ENCODE measurements around the gene SPINDOC. TPM values are rescaled to one million over a fixed set of nuclear protein-coding genes. Genes with fewer than 3 reads are reported as not detected.

SPINDOC gene
- polyA plus RNA-seq, 1 of the 3 experiments (the other 2 are of a cell fraction): 45.0 TPM

- TF ChIP-seq MXI1 (IDR thresholded peaks at IDR 0.05; ENCODE audit: low read depth, low read length) (no peak), RAD21 (IDR thresholded peaks at IDR 0.05; ENCODE audit: low read length) (no peak), TAF1 (IDR thresholded peaks at IDR 0.05; ENCODE audit: borderline replicate concordance, low read depth, low read length) (no peak), GABPA (IDR thresholded peaks at IDR 0.05; ENCODE audit: low read depth) (no peak), REST (IDR thresholded peaks at IDR 0.05; ENCODE audit: low read depth, low read length) (no peak), USF2 (IDR thresholded peaks at IDR 0.05; ENCODE audit: borderline replicate concordance, low read depth, low read length) (no peak), MAX (IDR thresholded peaks at IDR 0.05; ENCODE audit: low read depth) (no peak), RFX5 (IDR thresholded peaks at IDR 0.05; ENCODE audit: low read length) (no peak), EZH2phosphoT487 (IDR thresholded peaks at IDR 0.05; ENCODE audit: borderline replicate concordance, low read depth) (no peak)
- H2AFZ ChIP-seq (ENCODE audit: low read depth): no peak overlapping the region
- H3K27me3 ChIP-seq (ENCODE audit: insufficient read depth): no peaks in the 10 kb centered on the region
- 98% methylated on average over 2 of the region's 2 CpGs for WGBS (ENCODE audit: low lambda C conversion rate)
- H3K4me2 ChIP-seq: no peak overlapping the region
- H3K4me1 ChIP-seq (ENCODE audit: control insufficient read depth in 1 of 2, insufficient read depth in 2 of 2, low read depth in 1 of 2, low read length in 1 of 2): peaks cover 0 to 21% of the 10 kb centered on the region in 2 experiments; a peak in 1 of 4 replicates
- peaks cover under 1 to 4% of the 10 kb centered on the region in 2 experiments for H3K36me3 ChIP-seq (replicated peaks in 1 of 2; ENCODE audit: control insufficient read depth in 1 of 2, insufficient read depth in 2 of 2, low read length in 1 of 2)
- DNase-seq: no peak
- peaks cover 16% of the 10 kb centered on the region for H3F3A ChIP-seq (replicated peaks; ENCODE audit: insufficient read depth)
- H3K27ac ChIP-seq (ENCODE audit: low read depth in 2 of 2, low read length in 1 of 2): no peak overlapping the region
- H3K79me2 ChIP-seq (ENCODE audit: insufficient read depth): peaks cover 95% of the 10 kb centered on the region
- H3K9me2 ChIP-seq: no peaks in the 10 kb centered on the region
- CTCF ChIA-PET: interaction anchor here (0.9 kb wide), 1 partner anchor 12 kb away, joined by 4 read pairs; no protein-coding TSS in a partner anchor
- POLR2A ChIA-PET: no interaction called here
- H3K9me3 ChIP-seq: no peaks in the 10 kb centered on the region
- peaks cover 68% of the 10 kb centered on the region for H4K20me1 ChIP-seq (ENCODE audit: insufficient read depth)
- no peak overlapping the region for H3K4me3 ChIP-seq (ENCODE audit: low read depth in 2 of 2, low read length in 1 of 2)
- H3K9ac ChIP-seq: no peak overlapping the region
These were observed 36.4 kb downstream of the SPINDOC start for GRCh38 chr11:63849691-63850090.

GRCh38 chr11:63850920-63851319 is 37.7 kb downstream of the SPINDOC start:
- Histone ChIP-seq H3K4me2 (no peak overlapping the region), H3K4me3 (ENCODE audit: low read depth in 2 of 2, low read length in 1 of 2) (no peak overlapping the region), H3F3A (replicated peaks; ENCODE audit: insufficient read depth) (peaks cover 9% of the 10 kb centered on the region), H3K4me1 (ENCODE audit: control insufficient read depth in 1 of 2, insufficient read depth in 2 of 2, low read depth in 1 of 2, low read length in 1 of 2) (peaks cover 0 to 9% of the 10 kb centered on the region in 2 experiments; a peak in 1 of 4 replicates), H3K9me3 (no peaks in the 10 kb centered on the region), H3K36me3 (replicated peaks in 1 of 2; ENCODE audit: control insufficient read depth in 1 of 2, insufficient read depth in 2 of 2, low read length in 1 of 2) (no peaks in the 10 kb centered on the region), H3K79me2 (ENCODE audit: insufficient read depth) (peaks cover 95% of the 10 kb centered on the region), H3K27me3 (ENCODE audit: insufficient read depth) (no peaks in the 10 kb centered on the region), H3K27ac (ENCODE audit: low read depth in 2 of 2, low read length in 1 of 2) (no peak overlapping the region), H4K20me1 (ENCODE audit: insufficient read depth) (peaks cover 55% of the 10 kb centered on the region), H3K9me2 (no peaks in the 10 kb centered on the region), H3K9ac (no peak overlapping the region), H2AFZ (ENCODE audit: low read depth) (no peak overlapping the region)
- ChIA-PET POLR2A (no interaction called here), CTCF (interaction anchor here (0.9 to 1.1 kb wide), 2 partner anchors 13 to 56 kb away, joined by 3 to 4 read pairs; partner anchors contain the start of gene MARK2)
- 95% methylated on average over 5 of the region's 5 CpGs for WGBS (ENCODE audit: low lambda C conversion rate)
- no peak for TF ChIP-seq SMC3 (IDR thresholded peaks at IDR 0.05; ENCODE audit: low read depth, low read length)
- TF ChIP-seq TCF12 (IDR thresholded peaks at IDR 0.05): no peak
- TF ChIP-seq CHD2 (IDR thresholded peaks at IDR 0.05; ENCODE audit: low read length, partially characterized antibody): no peak
- no peak for DNase-seq
